Endodermal cell (in vitro differentiated cells): ENCODE results near the gene CSTF2T. TPM values are rescaled to one million over a fixed set of nuclear protein-coding genes. Genes with fewer than 3 reads are reported as not detected.
A peak's percentile ranks its signal among the peaks of the same experiment; 100 is the strongest.

Experiments used
- DNase-seq: peaks from one replicate; pipeline ENCODE4 v3.0.0-alpha.2; 2017
- H3K27ac ChIP-seq: 2 replicates; pipeline ENCODE4 v1.5.1; 2013; ENCODE audit warnings: mild to moderate bottlenecking, low read depth, low read length, moderate library complexity
- H3K27me3 ChIP-seq: 2 replicates; pipeline ENCODE4 v1.6.1; 2013; ENCODE audit warnings: mild to moderate bottlenecking, low read length, moderate library complexity; ENCODE audit not compliant: insufficient read depth, control insufficient read depth, poor library complexity, severe bottlenecking
- H3K36me3 ChIP-seq: 2 replicates; pipeline ENCODE4 v1.7.0; 2013; ENCODE audit warnings: mild to moderate bottlenecking, low read length, moderate library complexity; ENCODE audit not compliant: control insufficient read depth, insufficient read depth
- H3K4me1 ChIP-seq: one replicate; pipeline ENCODE4 v1.7.0; 2013; ENCODE audit warnings: low read length; ENCODE audit not compliant: control insufficient read depth, insufficient read depth
- H3K4me3 ChIP-seq: 2 replicates; pipeline ENCODE4 v1.5.1; 2013; ENCODE audit warnings: mild to moderate bottlenecking, low read length, moderate library complexity
- H3K9ac ChIP-seq: 2 replicates; pipeline ENCODE4 v1.6.1; 2013; ENCODE audit warnings: mild to moderate bottlenecking, low read length, moderate library complexity; ENCODE audit not compliant: poor library complexity, severe bottlenecking; ENCODE audit errors: extremely low read depth
- H3K9me3 ChIP-seq: 2 replicates; pipeline ENCODE4 v1.6.1; 2013; ENCODE audit warnings: mild to moderate bottlenecking, low read length, moderate library complexity; ENCODE audit not compliant: control insufficient read depth
- H3K27ac Mint-ChIP-seq: 2 replicates; pipeline ENCODE4 v1.8.0; 2020; ENCODE audit warnings: mixed read lengths
- H3K27me3 Mint-ChIP-seq: 2 replicates; pipeline ENCODE4 v1.8.0; 2021; ENCODE audit warnings: mild to moderate bottlenecking, mixed read lengths; ENCODE audit not compliant: insufficient read depth
- H3K36me3 Mint-ChIP-seq: 2 replicates; pipeline ENCODE4 v1.8.0; 2020; ENCODE audit warnings: low read depth, mixed read lengths
- H3K4me1 Mint-ChIP-seq: 2 replicates; pipeline ENCODE4 v1.8.0; 2020; ENCODE audit warnings: mixed read lengths
- H3K4me3 Mint-ChIP-seq: 2 replicates; pipeline ENCODE4 v1.8.0; 2020; ENCODE audit warnings: mild to moderate bottlenecking, moderate library complexity, mixed read lengths
- H3K9me3 Mint-ChIP-seq: 2 replicates; pipeline ENCODE4 v1.8.0; 2020; ENCODE audit warnings: mild to moderate bottlenecking, mixed read lengths
- WGBS, 2 experiments: methylation state at CpG; one replicate each; pipeline versions ENCODE4 v1.1.5 to v1.1.7; 2013; ENCODE audit warnings: missing lambda C conversion rate in 2 of 2, mixed read lengths in 1 of 2; ENCODE audit not compliant: insufficient coverage in 1 of 2, insufficient read length in 1 of 2; 5-methylcytosine and 5-hydroxymethylcytosine counted together
- total RNA-seq, 2 donors: library from RNA; stranded (reverse); fragmentation: NEBNext Ultra II Directional in 1 of 2; extraction: Animal tissue kit (Norgen Biotek cat#: 25700) in 1 of 2; gene quantifications; 2 replicates in 1 of 2; 3 replicates in 1 of 2; pipeline ENCODE4 v1.2.1, GENCODE V29; 2021
- TF ChIP-seq, protein P1 (sequence below): fragments of 200-600 bp; sonication (generic); conservative IDR thresholded peaks from 2 replicates; pipeline ENCODE4 v1.5.0; 2021; ENCODE audit warnings: antibody characterized with exemption, mild to moderate bottlenecking

The CSTF2T gene
- total RNA-seq, 2 donors from 2014 or later, result 26.9 to 32.9 TPM

DNA sequence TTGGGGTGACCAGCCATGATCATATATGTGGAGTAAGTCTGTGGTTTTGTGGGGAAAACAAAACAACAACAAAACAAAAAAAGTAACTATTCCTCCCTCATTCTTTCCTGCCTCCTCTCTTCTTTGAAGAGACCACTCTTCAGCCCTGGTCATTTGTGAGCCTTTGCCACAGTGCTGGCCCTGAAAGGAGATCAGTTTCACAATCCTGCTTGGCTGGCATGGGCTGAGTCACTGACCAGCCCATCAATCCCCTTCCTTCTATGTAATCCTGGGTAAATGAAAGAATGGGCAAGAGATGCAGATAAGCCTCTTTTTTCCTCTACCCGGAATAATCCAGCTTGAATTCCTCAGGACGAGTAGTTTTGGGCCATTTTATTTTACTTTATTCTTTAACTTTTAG lies 13.6 kb downstream of the CSTF2T start:
- Mint-ChIP-seq H3K9me3 (peaks cover 13% of the 10 kb centered on the region), H3K4me1 (peaks cover 4% of the 10 kb centered on the region), H3K27ac (peak overlapping the region; percentile 26), H3K4me3 (no peak overlapping the region), H3K27me3 (no peaks in the 10 kb centered on the region), H3K36me3 (peaks cover 2% of the 10 kb centered on the region)
- Histone ChIP-seq H3K27ac (no peak overlapping the region), H3K27me3 (no peaks in the 10 kb centered on the region), H3K36me3 (no peaks in the 10 kb centered on the region), H3K4me1 (no peaks in the 10 kb centered on the region), H3K9me3 (peaks cover 6% of the 10 kb centered on the region), H3K4me3 (no peak overlapping the region), H3K9ac (no peak overlapping the region)
- DNase-seq, result no peak
- TF ChIP-seq, protein P1, sequence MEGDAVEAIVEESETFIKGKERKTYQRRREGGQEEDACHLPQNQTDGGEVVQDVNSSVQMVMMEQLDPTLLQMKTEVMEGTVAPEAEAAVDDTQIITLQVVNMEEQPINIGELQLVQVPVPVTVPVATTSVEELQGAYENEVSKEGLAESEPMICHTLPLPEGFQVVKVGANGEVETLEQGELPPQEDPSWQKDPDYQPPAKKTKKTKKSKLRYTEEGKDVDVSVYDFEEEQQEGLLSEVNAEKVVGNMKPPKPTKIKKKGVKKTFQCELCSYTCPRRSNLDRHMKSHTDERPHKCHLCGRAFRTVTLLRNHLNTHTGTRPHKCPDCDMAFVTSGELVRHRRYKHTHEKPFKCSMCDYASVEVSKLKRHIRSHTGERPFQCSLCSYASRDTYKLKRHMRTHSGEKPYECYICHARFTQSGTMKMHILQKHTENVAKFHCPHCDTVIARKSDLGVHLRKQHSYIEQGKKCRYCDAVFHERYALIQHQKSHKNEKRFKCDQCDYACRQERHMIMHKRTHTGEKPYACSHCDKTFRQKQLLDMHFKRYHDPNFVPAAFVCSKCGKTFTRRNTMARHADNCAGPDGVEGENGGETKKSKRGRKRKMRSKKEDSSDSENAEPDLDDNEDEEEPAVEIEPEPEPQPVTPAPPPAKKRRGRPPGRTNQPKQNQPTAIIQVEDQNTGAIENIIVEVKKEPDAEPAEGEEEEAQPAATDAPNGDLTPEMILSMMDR, result no peak
- 91% methylated on average over 2 of the region's 2 CpGs; no CpG with 5 or more reads in 1 of the 2 experiments for WGBS, 2 experiments

DNA sequence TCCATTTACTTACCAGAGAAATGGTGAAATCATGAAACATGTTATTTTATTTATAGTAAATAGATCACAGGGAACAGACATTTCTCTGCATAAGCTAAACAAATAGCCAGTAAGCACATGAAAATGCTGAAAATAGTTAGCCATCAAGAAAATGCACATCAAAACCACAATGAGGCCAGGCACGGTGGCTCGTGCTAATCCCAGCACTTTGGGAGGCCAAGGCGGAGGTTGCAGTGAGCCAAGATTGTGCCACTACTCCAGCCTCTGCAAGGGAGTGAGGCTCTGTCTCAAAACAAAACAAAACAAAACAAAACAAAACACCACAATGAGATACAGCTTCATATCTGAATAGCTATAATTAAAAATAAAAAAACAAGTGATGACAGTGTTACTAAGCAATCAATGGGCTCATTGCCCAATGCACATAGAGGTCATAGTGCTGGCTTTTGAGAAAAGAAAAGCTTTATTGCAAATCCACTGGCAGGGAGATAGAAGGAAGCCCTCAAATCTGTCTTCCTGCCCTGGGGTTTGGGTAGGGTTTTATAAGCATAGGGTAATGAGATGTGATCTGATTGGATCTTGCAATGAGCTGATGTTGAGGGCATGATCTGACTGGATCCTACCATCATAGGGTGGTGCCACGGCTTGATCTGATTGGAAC lies 16.2 kb downstream of the CSTF2T start:
- Histone ChIP-seq H3K4me1 (no peaks in the 10 kb centered on the region), H3K9ac (no peak overlapping the region), H3K27ac (no peak overlapping the region), H3K4me3 (no peak overlapping the region), H3K36me3 (no peaks in the 10 kb centered on the region), H3K27me3 (no peaks in the 10 kb centered on the region), H3K9me3 (no peaks in the 10 kb centered on the region)
- Mint-ChIP-seq H3K9me3 (peaks cover 2% of the 10 kb centered on the region), H3K27me3 (no peaks in the 10 kb centered on the region), H3K4me1 (peaks cover 18% of the 10 kb centered on the region), H3K27ac (no peak overlapping the region), H3K36me3 (no peaks in the 10 kb centered on the region), H3K4me3 (no peak overlapping the region)
- 86 to 92% methylated on average over 3 to 4 of the region's 4 CpGs for WGBS, 2 experiments
- no peak for DNase-seq
- TF ChIP-seq, protein P1, result no peak

DNA sequence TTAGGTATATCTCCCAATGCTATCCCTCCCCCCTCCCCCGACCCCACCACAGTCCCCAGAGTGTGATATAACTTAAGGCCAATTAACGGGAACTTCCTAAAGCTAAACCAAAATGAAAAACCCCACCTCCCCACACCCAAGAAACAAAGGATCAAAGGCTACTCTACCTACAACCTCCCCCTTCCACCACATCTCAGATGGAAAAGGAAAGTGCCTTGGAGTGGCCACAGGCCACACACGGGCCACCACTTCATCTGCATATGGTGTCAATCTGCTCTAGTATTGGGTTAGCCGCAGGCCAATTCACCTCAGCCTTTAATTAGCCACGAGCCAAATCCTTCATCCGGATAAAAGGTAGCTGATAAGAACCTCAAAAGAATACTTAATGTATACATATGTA lies 19.6 kb downstream of the CSTF2T start:
- no peaks in the 10 kb centered on the region for H3K9me3 ChIP-seq
- 75% methylated on average over 6 of the region's 6 CpGs; no CpG with 5 or more reads in 1 of the 2 experiments for WGBS, 2 experiments
- H3K9me3 Mint-ChIP-seq, result no peaks in the 10 kb centered on the region
- no peak overlapping the region for H3K9ac ChIP-seq
- no peak overlapping the region for H3K4me3 Mint-ChIP-seq
- no peaks in the 10 kb centered on the region for H3K27me3 ChIP-seq
- H3K4me1 ChIP-seq, result peaks cover 6% of the 10 kb centered on the region
- DNase-seq, result no peak
- H3K27ac Mint-ChIP-seq, result no peak overlapping the region
- no peak overlapping the region for H3K4me3 ChIP-seq
- TF ChIP-seq, protein P1, result no peak
- H3K27ac ChIP-seq, result no peak overlapping the region
- H3K36me3 Mint-ChIP-seq, result no peaks in the 10 kb centered on the region
- H3K36me3 ChIP-seq, result no peaks in the 10 kb centered on the region
- peaks cover 22% of the 10 kb centered on the region for H3K4me1 Mint-ChIP-seq
- no peaks in the 10 kb centered on the region for H3K27me3 Mint-ChIP-seq
